Activated CD4-positive, alpha-beta T cell treated with anti-CD3 and anti-CD28 coated beads, Interleukin-10, Interleukin-2, amounts not matched to agents 100 ng/mL and 50 ng/mL, durations not matched to agents 16 hours and 8 hours (primary cell): ENCODE measurements around the gene RRM1.
"Not testable (repeated sequence)": the region's sequence is repeated elsewhere in the genome, so short reads cannot be mapped to it uniquely, and the experiment has no call there.

ENCODE experiments used
- DNase-seq: peaks from one replicate; pipeline ENCODE4 v3.0.0-alpha.2; 2020

RRM1 gene

GRCh38 chr11:4084406-4085125 is 10.0 kb upstream of the RRM1 start:
- no peak for DNase-seq

- no peak for DNase-seq
Observed at GRCh38 chr11:4085575-4085974, 9.0 kb upstream of the RRM1 start.

GRCh38 chr11:4086575-4087353 is 7.8 kb upstream of the RRM1 start:
- no peak for DNase-seq

- DNase-seq: no peak
Observed at GRCh38 chr11:4087551-4087950, 7.0 kb upstream of the RRM1 start.

- DNase-seq: peak; percentile 31
Observed at GRCh38 chr11:4090258-4090657, 4.3 kb upstream of the RRM1 start.

GRCh38 chr11:4092026-4092425 is 2.6 kb upstream of the RRM1 start:
- no peak for DNase-seq

- no peak for DNase-seq
Observed at GRCh38 chr11:4093519-4094347, 866 bp upstream of the RRM1 start.

- peak; percentile 49 for DNase-seq
Observed at GRCh38 chr11:4095509-4096230, 1.1 kb downstream of the RRM1 start.

GRCh38 chr11:4098026-4098621 is 3.5 kb downstream of the RRM1 start:
- DNase-seq: no peak

- no peak for DNase-seq
Observed at GRCh38 chr11:4102711-4103110, 8.1 kb downstream of the RRM1 start.

GRCh38 chr11:4103269-4103668 is 8.7 kb downstream of the RRM1 start:
- no peak for DNase-seq

GRCh38 chr11:4105916-4106315 is 11.3 kb downstream of the RRM1 start:
- DNase-seq: no peak

GRCh38 chr11:4111834-4112233 is 17.2 kb downstream of the RRM1 start:
- no peak for DNase-seq

- DNase-seq: no peak
Observed at GRCh38 chr11:4115128-4115527, 20.5 kb downstream of the RRM1 start.

- peak; percentile 26 for DNase-seq
Observed at GRCh38 chr11:4118107-4118506, 23.5 kb downstream of the RRM1 start.

GRCh38 chr11:4123218-4123617 is 28.6 kb downstream of the RRM1 start:
- DNase-seq: no peak

GRCh38 chr11:4125141-4125540 is 30.5 kb downstream of the RRM1 start:
- DNase-seq: no peak

GRCh38 chr11:4127357-4127756 is 32.8 kb downstream of the RRM1 start:
- no peak for DNase-seq

- not testable (repeated sequence) for DNase-seq
Observed at GRCh38 chr11:4130219-4130618, 35.6 kb downstream of the RRM1 start.

- no peak for DNase-seq
Observed at GRCh38 chr11:4134806-4135205, 40.2 kb downstream of the RRM1 start.

- no peak for DNase-seq
Observed at GRCh38 chr11:4138497-4138896, 43.9 kb downstream of the RRM1 start.

GRCh38 chr11:4140067-4140636 is 45.6 kb downstream of the RRM1 start:
- DNase-seq: no peak
